ENCODE data around the gene CDH15.
"Not testable (repeated sequence)": the region's sequence is repeated elsewhere in the genome, so short reads cannot be mapped to it uniquely, and the experiment has no call there.

Gene CDH15

GRCh38 chr16:89156740-89157645, 14.6 kb upstream of the CDH15 start:
- no peak for DNase-seq

DNA sequence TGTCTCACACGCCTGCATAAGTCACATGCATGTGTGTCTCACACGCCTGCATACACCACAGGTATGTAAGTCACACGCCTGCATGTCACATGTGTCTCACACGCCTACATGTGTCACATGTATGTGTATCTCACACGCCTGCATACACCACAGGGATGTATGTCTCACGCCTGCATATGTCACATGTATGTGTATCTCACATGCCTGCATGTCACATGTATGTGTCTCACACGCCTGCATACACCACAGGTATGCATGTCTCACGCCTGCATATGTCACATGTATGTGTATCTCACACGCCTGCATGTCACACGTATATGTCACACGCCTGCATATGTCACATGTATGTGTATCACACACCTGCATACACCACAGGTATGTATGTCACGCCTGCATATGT, 13.8 kb upstream of the CDH15 start:
- DNase-seq, result no peak

DNA sequence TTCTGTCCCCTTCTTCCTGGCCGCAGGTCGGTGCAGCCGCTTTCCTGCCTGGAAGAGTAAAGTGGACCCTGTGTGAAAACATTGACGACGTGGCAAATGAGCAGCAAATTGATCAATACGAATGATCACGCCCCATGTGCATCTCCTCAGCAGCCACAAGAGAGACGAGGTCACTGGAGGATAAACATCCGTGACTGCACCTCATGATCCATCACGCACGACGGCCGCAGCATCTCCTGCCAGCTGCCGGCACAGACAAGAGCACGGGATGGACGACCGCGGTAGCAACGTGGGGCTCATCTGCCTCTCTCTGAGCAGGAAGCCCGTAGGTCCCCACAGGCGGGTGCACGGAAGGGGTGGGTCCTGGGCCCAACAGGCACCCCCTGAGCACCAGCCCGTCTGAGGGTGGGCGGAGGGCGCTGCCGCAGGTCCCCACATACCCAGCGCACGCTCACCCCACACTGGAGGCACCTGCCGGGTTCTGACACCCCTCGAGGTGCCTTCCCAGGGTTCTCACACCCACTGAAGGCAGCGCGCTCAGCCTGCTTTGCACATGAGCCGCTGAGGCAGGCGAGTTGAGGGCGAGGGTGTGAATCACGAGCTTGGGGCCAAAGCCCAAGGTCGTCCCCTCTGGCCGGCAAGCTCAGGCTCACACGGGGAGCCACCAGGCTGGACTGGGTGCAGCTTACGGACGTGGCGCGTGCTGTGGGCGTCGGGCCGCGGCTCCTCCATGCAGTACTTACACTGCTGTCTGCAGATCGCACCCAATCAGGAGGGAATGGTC, 12.3 kb upstream of the CDH15 start:
- no peak for DNase-seq

- DNase-seq, result no peak
Observed at GRCh38 chr16:89159850-89160354, 11.6 kb upstream of the CDH15 start.

- DNase-seq, result no peak
Observed at GRCh38 chr16:89160977-89161701, 10.4 kb upstream of the CDH15 start.

GRCh38 chr16:89161763-89162713, 9.5 kb upstream of the CDH15 start:
- no peak for DNase-seq

GRCh38 chr16:89163297-89163696, 8.3 kb upstream of the CDH15 start:
- DNase-seq, result no peak

- DNase-seq, result no peak
Observed at GRCh38 chr16:89164436-89164835, 7.1 kb upstream of the CDH15 start.

DNA sequence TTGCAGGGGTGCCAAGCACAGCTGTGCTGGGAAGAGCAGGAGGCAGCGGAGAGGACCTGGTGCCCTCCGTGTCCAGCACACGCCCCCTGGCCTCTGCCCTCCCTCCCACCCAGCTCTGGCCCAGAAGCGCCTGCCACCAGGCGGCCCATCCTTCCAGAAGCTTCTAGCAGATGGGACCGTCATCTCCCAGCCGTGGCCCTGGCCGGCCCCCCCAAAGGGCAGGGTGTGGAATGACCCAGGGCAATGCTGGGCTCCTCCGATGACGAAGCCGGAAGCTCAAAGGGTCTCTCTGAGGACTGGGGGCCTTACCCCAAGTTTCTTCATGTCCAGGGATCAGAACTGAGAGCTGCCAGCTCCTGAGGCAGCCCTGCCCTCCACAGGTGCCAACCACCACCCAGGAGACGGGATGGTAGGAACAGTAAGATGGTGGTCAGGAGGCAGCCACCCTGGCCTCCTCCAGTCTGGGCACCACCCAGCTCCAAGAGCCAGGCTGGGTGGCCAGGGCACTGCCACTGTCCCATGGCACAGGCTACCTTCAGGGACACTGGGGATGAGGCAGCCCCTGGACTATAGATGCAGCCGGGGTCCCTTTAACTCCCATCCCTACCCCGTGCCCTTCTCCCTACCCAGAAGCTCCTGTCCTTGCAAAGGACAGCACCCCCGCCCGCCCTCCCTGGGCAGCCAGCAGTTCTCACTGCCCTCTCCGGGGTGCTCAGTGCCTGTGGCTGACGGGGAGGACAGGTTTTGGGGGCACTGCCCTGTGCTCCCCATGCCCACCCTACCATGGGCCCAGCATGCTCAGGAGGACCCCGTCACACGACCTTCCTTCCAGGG, 6.5 kb upstream of the CDH15 start:
- DNase-seq, result no peak

- DNase-seq, result not testable (repeated sequence)
Observed at GRCh38 chr16:89165681-89165979, 5.9 kb upstream of the CDH15 start.

DNA sequence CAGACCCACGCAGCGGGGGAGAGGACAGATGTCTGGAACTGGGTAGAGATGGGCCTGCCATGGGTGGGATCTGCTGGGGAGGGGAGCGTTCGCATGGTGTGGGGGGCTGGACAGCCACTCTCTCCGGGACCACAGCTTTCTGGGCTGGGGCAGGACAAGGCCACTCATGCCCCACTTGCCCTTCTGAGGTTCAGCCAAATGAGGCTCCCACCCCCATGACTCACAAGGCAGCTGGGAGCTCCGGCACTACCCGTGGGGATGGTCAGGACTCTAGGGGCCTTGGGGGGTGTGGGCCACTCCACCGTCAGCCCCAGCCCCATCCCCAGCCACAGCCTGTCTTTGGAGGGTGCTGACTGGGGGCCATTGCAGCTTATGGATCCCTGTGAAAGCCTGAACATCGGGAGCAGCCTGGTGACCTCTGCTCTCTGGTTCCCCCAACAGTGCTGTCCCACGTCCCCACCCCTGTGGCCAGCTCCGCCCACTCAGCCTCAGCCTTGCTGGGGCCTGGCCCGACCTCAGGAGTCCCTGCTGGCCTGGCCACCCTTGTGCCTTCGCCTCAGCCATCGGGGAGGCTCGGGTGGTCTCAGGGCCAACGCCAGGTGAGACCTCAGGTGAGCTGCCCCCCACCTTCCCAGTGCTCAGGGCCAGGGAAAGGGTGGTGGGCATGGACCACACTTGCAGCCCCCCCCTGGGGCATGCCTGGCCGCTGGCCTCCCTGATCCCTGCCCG, 4.7 kb upstream of the CDH15 start:
- DNase-seq, result peak; percentile 23

DNA sequence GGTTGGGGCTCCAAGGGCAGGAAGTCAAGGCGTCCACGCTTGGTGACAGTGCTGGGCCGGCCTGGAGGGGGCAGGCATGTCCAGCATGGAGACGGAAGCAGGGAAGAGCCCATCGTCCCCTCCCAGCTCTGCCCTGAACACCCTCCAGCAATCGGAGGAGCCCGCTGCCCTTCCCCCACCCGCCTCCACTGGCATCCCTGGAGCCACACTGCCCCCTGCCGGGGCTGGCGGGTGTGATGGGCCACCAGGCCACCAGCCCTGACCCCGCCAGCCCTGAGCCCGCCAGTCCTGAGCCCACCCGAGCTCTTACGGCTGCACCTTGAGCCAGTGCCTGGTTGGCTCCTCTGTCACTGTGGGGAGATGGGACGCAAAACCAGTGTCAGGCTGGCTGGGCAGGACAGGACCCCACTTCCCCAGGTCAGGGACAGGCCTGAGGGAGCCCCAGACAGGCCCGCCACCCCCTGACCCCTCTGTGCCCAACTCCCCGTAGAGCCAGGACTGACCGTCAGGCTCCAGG, 4.1 kb upstream of the CDH15 start:
- peak; percentile 78 for DNase-seq

- no peak for DNase-seq
Observed at GRCh38 chr16:89168381-89169189, 3.0 kb upstream of the CDH15 start.

DNA sequence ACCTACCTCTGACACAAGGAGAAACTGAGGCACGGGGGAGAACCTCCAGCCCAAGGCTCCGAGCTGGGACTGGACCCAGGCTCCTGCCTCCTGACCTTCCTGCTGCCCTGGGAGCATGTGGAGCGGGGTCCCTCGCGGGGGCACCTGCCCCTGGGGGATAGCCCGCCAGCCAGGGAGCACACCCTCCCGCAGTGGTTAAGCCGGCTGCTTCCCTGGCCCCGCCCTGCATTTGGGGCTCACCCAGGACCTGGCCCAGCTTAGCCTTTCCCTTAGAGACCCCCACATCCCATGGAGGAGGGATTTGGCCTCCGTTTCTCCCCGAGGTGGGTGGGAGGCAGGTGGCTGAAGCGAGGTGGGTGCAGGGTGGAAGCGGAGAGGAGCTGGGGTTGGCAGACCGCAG, 1.8 kb upstream of the CDH15 start:
- DNase-seq, result no peak

- no peak for DNase-seq
Observed at GRCh38 chr16:89170346-89171215, 967 bp upstream of the CDH15 start.

GRCh38 chr16:89172171-89172527, 601 bp downstream of the CDH15 start:
- no peak for DNase-seq

- no peak for DNase-seq
Observed at GRCh38 chr16:89172528-89173173, 1.1 kb downstream of the CDH15 start.
